ENCODE data around the gene ARHGAP24.

The ARHGAP24 gene

DNA sequence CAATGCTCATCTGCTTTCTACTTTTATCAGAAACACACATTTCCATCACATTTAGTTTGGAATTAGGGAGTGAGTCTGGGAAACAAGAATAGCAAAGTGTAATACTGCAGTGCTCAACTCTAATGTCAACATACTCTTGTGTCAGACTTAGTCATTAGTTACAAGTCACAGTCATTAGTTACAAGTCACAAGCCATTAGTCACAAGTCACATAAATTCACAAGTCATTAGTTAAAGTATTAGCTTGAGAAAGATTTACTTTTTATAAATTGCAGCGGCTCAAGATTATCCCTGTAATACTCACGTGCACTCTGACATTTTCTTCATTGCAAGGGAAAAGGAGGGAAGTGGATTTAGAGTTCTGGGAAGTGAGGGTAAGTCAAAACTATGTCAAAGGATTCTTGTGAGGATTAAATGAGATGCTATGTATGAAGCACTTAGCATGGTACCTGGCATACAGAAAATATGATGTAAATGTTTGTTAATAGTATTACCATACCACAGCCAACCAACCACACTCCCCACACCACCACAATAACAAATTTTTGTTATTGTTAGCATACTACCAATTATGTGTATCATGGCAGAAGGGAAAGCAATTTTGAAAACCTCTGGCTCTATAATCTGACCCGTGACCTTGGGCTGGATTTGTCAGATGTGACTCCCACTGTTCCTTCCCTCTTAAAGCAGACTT is 116.6 kb downstream of the ARHGAP24 start:
- DNase-seq: no peak

DNA sequence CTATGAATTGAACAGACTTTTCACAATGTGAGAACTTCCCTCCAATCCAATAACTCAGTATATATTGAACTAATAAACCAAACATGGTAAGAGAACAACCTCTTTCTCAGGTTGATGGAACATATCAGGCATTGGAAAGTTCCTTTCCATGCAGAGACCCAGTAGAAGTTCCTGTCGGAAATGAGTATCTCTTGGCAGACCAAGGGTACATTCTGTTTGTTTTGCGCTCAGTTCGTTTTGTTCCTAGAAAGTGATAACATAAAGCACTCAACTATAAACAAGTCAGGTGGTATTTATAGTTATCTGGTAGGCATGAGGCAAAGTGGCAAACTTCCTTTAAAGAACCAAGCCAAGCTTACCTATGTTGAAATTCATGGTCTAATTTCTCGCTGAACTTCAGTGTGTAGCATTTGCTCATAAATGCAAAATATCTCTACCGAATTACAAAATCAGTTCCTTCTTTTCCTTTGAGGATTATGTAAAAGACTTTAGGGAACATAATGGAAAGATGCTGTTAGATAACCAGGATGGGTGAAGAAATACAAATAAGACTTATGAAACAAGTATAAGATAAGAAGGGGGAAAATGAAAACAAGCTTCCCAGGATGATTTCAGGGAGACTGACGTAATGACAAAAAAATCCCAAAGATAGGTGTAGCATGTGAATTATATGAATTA is 120.3 kb downstream of the ARHGAP24 start:
- no peak for DNase-seq

DNA sequence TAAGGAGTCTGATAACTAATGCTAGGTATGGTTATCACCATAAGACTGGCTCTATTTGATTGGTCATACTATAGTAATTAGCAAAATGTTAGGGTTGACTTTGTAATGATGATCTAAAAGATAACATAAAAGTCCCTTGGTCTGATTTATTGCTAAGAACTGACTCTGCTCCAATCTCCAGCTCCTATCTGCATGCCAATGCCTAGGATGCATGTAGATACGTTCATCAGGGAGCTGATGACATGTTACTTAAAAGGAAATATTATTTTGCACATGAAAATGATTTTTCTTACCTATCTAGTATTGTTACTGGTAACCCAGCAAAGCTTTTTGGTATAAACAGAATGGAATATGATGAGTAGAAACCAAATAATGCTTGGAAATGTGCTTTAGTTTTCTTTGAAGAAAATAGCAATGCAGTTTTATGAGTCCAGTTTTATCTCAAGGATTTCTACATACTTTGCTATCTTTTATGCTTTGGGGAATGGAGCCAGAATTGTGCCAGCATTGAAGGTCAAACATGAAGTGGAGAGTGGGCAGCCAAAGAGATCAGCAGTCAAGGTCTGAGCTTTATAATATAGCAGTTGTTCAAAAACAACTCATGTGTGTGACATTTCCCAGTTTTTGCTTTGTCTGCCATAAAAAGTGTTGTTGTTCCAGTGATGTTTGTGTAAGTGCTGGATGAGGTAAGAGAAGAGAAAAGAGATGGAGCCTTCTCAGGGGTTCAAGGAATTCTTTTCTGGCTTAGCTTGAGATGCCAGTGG is 121.0 kb downstream of the ARHGAP24 start:
- no peak for DNase-seq

DNA sequence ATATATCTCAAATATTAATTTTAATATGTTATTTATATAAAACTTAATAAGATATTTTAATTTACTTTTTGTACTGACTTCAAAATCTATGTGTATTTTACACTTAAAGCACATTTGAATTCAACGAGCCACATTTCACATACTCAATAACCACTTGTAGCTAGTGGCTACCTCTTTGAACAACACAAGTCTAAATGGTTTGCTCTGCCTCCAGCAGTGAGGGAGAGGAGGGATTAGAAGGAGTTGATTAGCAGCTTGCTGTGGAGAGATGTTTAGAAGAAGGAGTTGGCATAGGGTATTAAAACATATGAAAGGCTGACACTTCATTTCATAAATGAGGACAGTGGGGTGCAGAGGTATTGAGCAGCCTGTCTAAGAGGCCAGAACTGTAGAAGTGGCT is 124.0 kb downstream of the ARHGAP24 start:
- DNase-seq: no peak

DNA sequence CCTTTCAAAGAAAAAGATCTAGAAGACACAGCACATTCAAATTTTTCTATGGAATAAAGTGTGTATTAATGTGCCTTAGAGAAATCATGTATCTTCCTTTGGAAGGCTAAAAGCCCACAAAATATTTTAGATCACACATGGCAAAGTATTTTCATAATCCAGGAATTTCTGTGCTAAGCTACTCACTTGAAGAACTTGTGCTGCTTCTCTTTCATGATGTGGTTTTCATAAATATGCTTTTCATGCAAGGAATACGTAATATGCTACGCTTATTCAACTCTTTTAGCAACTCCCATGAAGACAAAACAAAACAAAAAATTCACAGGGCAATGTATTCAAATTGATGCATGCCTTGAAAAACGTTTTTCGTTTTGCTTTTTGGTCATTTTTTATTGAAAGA is 125.6 kb downstream of the ARHGAP24 start:
- no peak for DNase-seq

DNA sequence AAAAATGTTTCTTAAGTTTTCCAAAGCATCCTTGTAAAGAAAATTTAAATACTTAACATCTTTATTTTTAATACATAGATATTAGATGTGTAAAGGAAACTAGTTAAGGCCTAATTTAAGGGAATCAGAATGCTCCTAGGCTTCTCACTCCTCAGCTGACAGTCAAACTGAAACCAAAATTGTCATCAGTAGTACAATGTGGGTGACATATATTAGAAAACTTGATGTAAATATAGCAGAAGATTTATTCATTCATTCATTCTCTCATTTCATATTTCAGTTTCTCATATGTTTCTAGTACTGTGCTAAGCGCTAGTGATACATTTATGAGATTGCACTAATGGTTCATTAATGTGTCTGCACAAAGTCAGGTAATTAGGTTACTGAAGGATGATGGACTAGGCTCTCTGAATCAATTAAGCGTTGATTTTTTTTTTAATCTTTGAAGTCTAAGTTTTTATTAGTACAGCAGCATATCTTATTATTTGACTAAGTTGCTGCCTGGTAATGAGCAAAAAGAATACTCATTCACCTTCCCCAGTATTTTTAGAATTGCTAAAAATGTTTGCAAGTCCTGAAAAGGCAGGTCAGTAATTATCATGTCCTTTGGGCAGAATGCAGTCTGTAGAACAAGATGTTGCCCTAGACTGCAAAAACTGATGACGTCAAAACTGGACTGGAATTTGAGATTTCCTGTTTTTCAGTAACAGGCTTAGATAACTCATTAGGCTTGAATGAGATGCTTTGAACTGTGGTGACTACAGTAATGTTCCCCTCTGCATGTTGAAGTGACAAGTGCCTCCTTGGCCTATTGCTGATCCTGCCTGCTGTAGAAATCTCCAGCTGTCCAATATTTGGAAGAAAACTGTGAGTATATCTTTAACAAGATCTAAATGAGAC is 128.7 kb downstream of the ARHGAP24 start:
- DNase-seq: no peak

DNA sequence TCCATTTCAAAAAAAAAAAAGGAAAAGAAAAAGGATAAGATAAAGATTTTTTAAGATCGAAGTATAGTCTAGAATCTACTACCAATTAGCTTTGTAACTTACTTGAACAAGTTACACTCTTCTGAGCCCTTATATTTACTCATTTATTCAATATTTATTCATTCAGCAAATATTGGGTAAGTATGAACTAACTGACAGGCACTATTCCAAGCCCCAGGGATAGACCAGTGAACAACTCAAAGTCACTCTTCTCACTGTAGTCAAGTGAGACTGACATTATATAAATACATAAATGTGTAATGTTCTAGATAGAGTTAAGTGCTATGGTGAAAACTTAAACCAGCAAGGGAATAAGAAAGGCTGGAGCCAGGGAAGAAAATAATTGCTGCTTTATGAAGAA is 131.6 kb downstream of the ARHGAP24 start:
- no peak for DNase-seq

DNA sequence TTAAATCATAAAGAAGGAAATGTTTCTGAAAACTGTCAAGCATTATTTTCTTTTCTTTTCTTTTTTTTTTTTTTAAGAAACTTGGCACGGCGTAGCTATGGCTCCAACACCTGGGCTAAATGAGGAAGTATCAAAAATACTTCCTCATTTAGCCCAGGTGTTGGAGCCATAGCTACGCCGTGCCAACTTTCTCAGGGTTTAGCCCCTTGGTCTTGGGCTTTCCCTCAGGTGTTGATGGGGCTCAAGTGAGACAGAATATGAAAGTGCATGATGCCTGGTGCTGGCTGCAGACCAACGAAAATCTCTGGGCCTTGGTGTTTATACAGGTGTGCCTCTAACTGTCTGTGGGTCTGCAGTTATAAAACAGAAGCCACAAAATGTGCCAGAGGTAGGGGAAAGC is 132.7 kb downstream of the ARHGAP24 start:
- no peak for DNase-seq

DNA sequence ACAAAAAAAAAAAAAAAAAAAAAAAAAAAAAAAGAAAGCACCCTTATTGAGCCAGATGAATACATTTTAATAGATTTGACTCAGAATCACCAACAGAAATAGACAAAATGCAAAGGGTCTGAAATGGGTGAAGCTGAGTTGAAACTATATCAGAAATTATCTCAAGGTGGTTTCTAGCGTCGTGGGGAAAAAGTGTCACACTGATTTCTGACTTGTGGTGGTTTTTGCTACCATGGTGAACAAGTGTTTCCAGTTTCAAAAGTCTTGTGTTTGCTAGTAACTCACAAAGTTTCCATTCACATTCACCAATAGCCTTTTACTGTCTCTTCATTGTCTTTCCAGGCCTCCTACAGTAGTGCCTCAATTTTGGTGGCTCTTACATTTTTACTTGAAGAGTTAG is 135.5 kb downstream of the ARHGAP24 start:
- no peak for DNase-seq

DNA sequence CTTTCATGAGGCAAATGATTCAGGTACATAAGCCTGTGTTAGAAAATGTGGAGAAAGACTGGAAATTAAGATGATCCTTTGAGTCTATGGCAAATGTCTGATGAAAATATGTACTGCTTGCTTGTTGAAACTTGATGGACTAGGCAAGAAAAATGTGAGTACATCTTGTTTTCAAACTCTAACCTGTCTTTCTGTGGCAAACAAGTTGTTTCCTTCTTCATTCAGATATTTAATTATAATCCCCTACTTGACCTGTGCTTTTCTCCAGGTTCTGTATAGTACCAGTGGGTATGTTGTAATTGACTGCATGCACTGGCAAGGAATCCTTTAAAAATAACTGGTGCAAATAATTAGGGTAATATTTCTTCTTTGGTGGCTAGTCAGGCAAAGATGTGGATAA is 136.7 kb downstream of the ARHGAP24 start:
- DNase-seq: no peak

DNA sequence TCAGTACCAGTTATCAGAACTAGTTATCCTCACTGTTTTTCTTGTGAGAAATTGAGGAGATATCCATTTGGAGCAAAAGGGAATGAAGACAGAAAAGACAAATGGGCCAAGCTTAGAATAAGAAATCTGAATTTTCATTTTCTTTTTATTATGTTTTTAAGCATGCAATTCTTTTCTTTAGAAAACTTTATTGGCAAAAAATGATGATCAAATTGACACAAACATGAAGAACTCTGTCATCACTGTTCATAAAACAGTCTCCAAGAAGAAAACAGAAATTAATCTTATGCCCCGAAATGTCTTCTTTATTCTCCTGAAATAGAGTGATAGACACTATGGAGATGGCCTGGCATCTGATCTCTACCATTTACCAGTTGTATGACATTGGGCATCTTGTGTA is 139.0 kb downstream of the ARHGAP24 start:
- DNase-seq: no peak

DNA sequence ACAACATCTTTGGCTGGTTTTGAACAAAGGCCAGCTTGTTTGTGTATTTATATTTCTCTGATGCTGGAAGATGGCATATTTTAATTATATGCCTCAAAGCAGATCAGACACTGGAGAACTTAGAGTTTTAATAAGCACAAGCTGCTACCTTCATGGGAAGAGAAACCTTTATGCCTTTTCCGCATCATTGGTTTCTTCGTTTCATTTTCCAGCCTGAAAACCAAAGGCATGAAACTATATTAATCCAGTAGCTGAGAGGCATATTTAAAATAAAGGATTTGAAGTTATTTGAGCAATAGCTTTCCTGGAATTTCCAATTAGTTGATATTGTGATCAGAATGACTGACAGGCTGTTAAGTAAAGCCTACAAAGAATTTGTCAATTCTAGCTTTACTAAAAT is 141.0 kb downstream of the ARHGAP24 start:
- DNase-seq: no peak

DNA sequence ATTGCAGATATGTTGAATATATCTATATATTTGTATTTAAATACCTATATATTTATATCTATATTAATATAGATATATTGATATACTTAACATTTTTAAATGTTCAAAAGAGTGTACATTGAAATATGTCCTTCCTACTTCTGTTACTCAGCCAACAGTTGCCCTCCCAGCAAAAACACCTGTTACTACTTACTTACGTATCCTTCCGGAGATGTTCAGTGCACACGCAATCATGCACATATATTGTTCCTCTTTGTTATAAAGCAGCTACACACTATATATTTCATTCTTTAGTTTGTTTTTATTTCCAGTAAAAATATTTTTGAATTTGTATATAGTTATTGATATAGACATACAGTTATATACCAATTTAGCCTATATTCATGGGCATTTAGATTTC is 142.3 kb downstream of the ARHGAP24 start:
- DNase-seq: no peak

DNA sequence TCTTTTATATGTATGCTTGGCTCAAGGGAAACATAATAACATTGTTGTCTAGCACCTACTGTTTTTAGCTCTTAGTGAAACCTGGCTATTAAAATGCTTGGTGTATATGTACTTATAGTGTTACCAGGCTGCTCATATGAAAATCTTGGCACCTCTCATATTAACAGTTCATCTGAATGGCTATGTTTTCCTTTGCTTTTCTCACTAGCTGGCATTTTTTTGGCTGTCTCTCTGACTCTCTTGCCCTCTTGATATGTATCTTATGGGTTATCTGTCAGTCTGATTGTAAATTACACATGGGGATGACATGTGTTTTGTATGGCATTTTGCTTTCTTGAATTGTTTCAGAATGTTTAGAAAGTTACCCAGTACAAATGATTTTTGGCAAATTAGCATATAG is 158.0 kb downstream of the ARHGAP24 start:
- no peak for DNase-seq

DNA sequence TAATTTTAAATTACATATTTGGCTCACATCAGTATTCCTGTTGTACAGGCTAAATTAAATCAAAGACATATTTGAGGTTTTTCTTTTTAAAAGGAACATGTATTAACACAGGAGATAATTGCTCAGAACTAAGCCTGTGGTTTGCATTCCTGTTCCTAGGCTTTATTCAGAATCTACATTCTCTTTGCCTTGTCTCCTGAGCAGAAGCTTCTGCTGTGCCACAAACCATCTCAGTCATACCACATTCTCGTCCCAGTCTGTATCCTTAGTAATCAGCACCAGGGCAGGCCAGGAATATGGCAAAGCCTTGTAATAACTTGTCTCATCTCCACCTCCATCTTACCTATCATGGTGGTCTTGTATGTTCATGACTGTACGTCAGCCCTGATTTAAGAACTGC is 162.8 kb downstream of the ARHGAP24 start:
- no peak for DNase-seq

DNA sequence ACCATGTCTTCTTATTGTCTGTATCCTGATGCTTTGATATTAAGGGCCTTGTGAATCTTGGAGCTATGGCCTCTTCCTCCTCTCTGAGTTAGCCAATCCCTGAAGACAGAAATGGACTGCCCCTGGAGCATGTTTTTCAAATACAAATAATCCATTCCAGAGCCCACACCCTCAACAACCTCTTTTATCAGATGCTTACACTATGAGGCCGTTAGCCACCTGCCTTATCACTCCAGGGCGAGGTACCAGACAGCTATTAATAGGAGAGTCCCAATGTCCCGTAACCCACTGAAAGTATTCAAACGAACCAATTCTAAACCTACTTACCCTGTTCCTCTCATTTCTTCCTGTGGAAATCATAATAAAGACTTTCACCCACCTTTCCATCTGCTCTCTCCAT is 165.0 kb downstream of the ARHGAP24 start:
- no peak for DNase-seq

DNA sequence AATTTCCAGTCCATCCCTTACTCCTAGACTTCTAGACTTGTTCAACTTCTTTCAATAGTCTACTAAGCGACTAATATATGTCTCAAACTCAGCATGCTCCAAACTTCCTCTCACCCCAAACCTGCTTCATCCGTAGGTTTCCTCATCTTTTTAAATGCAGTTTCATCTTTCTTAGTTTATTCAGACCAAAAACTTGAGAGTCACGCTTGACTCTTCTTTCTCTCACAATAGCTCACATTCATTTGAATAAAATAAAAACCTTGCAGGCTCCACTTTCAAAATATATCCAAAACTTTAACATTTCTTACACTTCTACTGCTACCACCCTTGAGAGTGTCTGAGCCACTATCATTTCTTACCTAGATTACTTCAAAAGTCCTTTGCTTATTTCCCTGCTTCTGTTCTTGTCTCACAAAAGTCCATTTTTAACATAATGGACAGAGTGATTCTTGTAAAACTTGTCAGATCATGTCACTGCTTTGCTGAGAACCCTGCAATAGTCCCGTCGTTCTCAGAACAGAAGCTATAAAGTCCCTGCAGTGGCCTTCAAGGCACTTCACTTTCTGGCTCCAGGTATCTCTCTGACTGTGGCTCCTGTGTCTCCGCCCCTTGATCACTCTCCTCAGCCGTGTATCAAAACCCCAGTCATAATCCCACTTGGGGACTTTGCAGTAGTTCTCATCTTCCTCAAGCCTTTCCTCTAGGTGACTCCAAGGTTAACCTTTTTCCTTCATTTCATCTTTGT is 167.6 kb downstream of the ARHGAP24 start:
- no peak for DNase-seq

DNA sequence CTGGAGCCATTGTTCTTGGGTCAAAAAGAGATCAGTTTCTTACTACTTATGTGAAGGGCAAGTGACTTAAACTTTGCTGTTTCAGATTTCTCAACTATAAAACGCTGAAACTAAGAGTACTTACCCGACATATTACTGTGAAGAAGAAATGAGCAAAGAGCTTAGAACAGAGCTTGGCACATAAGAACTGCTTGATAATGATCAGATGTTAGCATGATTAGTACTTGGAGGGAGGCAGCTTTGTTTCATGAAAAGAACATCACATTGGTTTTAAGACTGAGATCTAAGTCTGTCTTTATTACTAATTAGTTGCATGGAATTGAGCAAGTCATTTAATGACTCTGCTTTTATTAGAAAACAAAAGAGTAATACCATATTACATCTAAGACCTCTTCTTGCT is 169.1 kb downstream of the ARHGAP24 start:
- no peak for DNase-seq

DNA sequence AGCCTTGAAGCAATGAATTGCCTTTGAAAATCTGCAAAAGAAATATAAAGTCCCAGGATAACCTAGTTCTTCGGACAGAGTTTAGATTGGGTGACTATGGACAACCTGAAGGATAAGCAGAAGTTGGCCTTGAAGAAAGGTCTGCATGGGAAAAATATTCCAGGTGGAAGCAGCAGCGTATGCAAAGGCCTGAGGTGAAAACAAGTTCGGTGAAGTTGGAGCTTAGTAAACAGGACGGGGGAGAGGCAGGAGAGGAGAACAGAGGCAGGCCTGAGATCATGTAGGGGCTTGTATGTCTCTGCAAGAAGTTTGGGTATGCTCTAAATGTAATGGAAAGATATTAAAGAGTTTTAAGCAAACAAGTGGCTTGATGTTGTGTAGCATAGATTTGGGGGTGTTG is 176.0 kb downstream of the ARHGAP24 start:
- no peak for DNase-seq

DNA sequence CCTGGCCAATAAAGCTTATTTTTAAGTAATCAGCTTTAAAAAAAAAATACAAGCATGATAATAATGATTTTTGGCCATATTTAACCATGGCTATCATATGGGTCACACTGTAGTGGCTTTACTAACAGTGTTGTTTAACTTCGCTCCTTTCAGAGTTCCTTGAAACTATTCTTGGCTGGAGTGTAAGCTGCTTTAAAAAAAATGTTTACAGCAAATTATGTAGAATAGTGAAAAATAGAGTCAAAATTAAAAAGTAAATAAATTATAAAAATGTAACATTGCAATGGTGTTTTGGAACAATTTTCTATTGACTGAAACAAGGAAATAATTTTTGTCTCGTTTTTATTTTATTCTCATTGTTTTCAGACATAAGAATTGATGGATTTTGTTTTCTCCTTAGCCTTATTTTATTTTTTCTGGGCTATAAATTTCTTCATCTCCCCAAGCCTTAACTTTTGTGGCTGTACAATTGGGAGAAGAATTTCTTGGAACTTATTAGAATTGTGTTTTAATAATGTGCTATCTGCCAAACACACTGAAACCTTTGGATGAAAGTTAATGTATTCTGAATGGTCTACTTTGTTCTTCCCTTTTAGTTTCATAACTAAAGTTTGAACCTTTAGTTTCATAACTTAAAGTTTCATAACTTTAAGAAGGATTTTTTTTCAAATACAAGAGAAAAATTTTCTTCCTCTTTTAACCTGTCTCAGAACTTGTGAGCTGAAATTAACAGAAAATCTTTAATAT is 182.0 kb downstream of the ARHGAP24 start:
- DNase-seq: no peak

DNA sequence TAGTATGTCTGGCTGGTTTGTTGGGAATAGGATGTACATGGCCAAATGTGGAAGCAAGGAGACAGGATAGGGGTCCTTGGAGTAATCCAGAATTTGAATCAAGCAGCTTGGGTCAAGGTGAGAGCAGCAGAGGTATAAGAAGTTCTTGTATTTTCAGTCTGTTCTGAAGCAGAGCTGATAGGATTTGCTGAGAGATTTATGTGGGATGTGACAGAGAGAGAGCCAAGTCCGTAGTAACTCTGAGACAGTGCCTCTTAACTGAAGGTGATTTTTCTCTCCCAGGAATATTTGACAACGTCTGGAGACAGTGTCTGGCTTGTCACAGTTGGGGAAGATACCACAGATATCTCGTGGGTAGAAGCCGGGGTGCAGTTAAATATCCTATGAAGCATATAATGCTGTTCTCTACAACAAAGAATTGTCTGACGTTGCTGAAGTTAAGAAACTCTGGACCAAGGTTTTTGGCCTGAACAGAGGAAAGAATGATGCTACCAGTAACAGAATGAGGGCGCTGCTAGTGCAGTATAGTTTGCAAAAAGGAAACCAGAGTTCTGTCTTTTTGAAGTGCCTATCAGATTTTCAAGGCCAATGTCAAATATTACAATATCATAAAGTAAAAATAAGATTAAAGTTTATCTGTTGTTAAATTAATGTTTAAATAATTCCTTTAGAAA is 184.0 kb downstream of the ARHGAP24 start:
- DNase-seq: no peak

All from stimulated activated naive CD4-positive, alpha-beta T cell treated with Interleukin-2 at 50 U/mL for 16 hours (primary cell).